Activated T-cell treated with anti-CD3 and anti-CD28 coated beads for 4 hours (primary cell): Measurements from ENCODE around the gene MBIP.
"Not testable (repeated sequence)": the region's sequence is repeated elsewhere in the genome, so short reads cannot be mapped to it uniquely, and the experiment has no call there.

Experiments used
- DNase-seq: peaks from one replicate; pipeline ENCODE4 v3.0.0-alpha.2; 2020

The MBIP gene

GRCh38 chr14:36320200-36320896 is at the start of gene MBIP:
MBIP (minus strand) TSS chr14:36320637; CDS start chr14:36320588, 49 bp downstream.
- peak; percentile 89 for DNase-seq

- DNase-seq = no peak
These were observed 47.7 kb upstream of the MBIP start for GRCh38 chr14:36367985-36368774.

GRCh38 chr14:36365766-36366165 is 45.3 kb upstream of the MBIP start:
- DNase-seq = no peak

- DNase-seq = no peak
These were observed 43.3 kb upstream of the MBIP start for GRCh38 chr14:36363704-36364103.

GRCh38 chr14:36362648-36363047 is 42.2 kb upstream of the MBIP start:
- no peak for DNase-seq

GRCh38 chr14:36361210-36361853 is 40.9 kb upstream of the MBIP start:
- DNase-seq = no peak

GRCh38 chr14:36356862-36357261 is 36.4 kb upstream of the MBIP start:
- DNase-seq = no peak

- DNase-seq = no peak
These were observed 25.6 kb upstream of the MBIP start for GRCh38 chr14:36346052-36346451.

GRCh38 chr14:36344211-36344610 is 23.8 kb upstream of the MBIP start:
- DNase-seq = no peak

GRCh38 chr14:36341811-36342210 is 21.4 kb upstream of the MBIP start:
- DNase-seq = not testable (repeated sequence)

GRCh38 chr14:36340276-36340890 is 19.9 kb upstream of the MBIP start:
- DNase-seq = no peak

GRCh38 chr14:36339816-36340215 is 19.4 kb upstream of the MBIP start:
- DNase-seq = no peak

- no peak for DNase-seq
These were observed 12.7 kb upstream of the MBIP start for GRCh38 chr14:36333119-36333518.

GRCh38 chr14:36327573-36327972 is 7.1 kb upstream of the MBIP start:
- DNase-seq = not testable (repeated sequence)

- no peak for DNase-seq
These were observed 5.4 kb upstream of the MBIP start for GRCh38 chr14:36325853-36326252.

GRCh38 chr14:36324897-36325296 is 4.5 kb upstream of the MBIP start:
- DNase-seq = no peak

- DNase-seq = no peak
These were observed 502 bp upstream of the MBIP start for GRCh38 chr14:36320897-36321381.

GRCh38 chr14:36319899-36320199 is 588 bp downstream of the MBIP start:
- no peak for DNase-seq

- no peak for DNase-seq
These were observed 2.8 kb downstream of the MBIP start for GRCh38 chr14:36317650-36318049.

- no peak for DNase-seq
These were observed 4.3 kb downstream of the MBIP start for GRCh38 chr14:36316131-36316530.

GRCh38 chr14:36315159-36315853 is 5.1 kb downstream of the MBIP start:
- peak; percentile 24 for DNase-seq

GRCh38 chr14:36313898-36314297 is 6.5 kb downstream of the MBIP start:
- DNase-seq = no peak

- no peak for DNase-seq
These were observed 7.2 kb downstream of the MBIP start for GRCh38 chr14:36313206-36313605.
